NT2/D1 (cell line): ENCODE measurements around the gene KDM2B.

Source experiments
- DNase-seq: peaks from one replicate; pipeline ENCODE4 v3.0.0-alpha.2; 2011; ENCODE audit warnings: low read depth, low spot score
- H3K27me3 ChIP-seq: 2 replicates; pipeline ENCODE4 v1.6.0; 2011; ENCODE audit warnings: mild to moderate bottlenecking; ENCODE audit not compliant: insufficient read length, insufficient read depth
- H3K36me3 ChIP-seq: 2 replicates; pipeline ENCODE4 v1.6.1; 2011; ENCODE audit warnings: mild to moderate bottlenecking, low read length, mixed read lengths; ENCODE audit not compliant: insufficient read depth, insufficient read length
- H3K4me1 ChIP-seq: 2 replicates; pipeline ENCODE4 v1.5.1; 2011; ENCODE audit not compliant: insufficient read depth, insufficient read length
- H3K4me3 ChIP-seq: 2 replicates; pipeline ENCODE4 v1.5.1; 2011; ENCODE audit warnings: low read depth; ENCODE audit not compliant: insufficient read length
- H3K9ac ChIP-seq: 2 replicates; pipeline ENCODE4 v1.6.0; 2011; ENCODE audit warnings: low read depth; ENCODE audit not compliant: insufficient read length
- H3K9me3 ChIP-seq: 2 replicates; pipeline ENCODE4 v1.5.1; 2011; ENCODE audit warnings: mild to moderate bottlenecking, low read length; ENCODE audit not compliant: insufficient read depth
- SUZ12 ChIP-seq: IDR thresholded peaks from 2 replicates; pipeline ENCODE4 v1.6.1; 2011; ENCODE audit not compliant: insufficient read length, insufficient read depth; ENCODE audit errors: extremely low read depth
- YY1 ChIP-seq: IDR thresholded peaks from 2 replicates; pipeline ENCODE4 v1.6.1; 2011; ENCODE audit not compliant: insufficient read length, insufficient read depth
- ZNF274 ChIP-seq: IDR thresholded peaks from 2 replicates; pipeline ENCODE4 v1.6.1; 2011; ENCODE audit warnings: mild to moderate bottlenecking, low read depth, low read length

KDM2B gene

GRCh38 chr12:121618659-121619233 lies 37.9 kb upstream of the KDM2B start:
- H3K27me3 ChIP-seq: no peaks in the 10 kb centered on the region
- H3K4me3 ChIP-seq: no peak overlapping the region
- DNase-seq: no peak
- TF ChIP-seq YY1: no peak
- TF ChIP-seq SUZ12: no peak
- no peak for TF ChIP-seq ZNF274
- no peaks in the 10 kb centered on the region for H3K9me3 ChIP-seq
- peaks cover 10% of the 10 kb centered on the region for H3K4me1 ChIP-seq
- H3K36me3 ChIP-seq: no peaks in the 10 kb centered on the region
- H3K9ac ChIP-seq: no peak overlapping the region

GRCh38 chr12:121614872-121615467 lies 34.1 kb upstream of the KDM2B start:
- Histone ChIP-seq H3K36me3 (no peaks in the 10 kb centered on the region), H3K9me3 (no peaks in the 10 kb centered on the region), H3K4me1 (peaks cover 16% of the 10 kb centered on the region), H3K4me3 (no peak overlapping the region), H3K27me3 (no peaks in the 10 kb centered on the region), H3K9ac (no peak overlapping the region)
- TF ChIP-seq ZNF274 (no peak), YY1 (no peak), SUZ12 (no peak)
- no peak for DNase-seq

GRCh38 chr12:121613462-121613861 lies 32.6 kb upstream of the KDM2B start:
- no peaks in the 10 kb centered on the region for H3K9me3 ChIP-seq
- H3K4me1 ChIP-seq: peaks cover 11% of the 10 kb centered on the region
- H3K9ac ChIP-seq: no peak overlapping the region
- TF ChIP-seq ZNF274: no peak
- no peak for TF ChIP-seq SUZ12
- TF ChIP-seq YY1: no peak
- H3K36me3 ChIP-seq: no peaks in the 10 kb centered on the region
- no peak overlapping the region for H3K4me3 ChIP-seq
- H3K27me3 ChIP-seq: no peaks in the 10 kb centered on the region
- no peak for DNase-seq

GRCh38 chr12:121611306-121611705 lies 30.5 kb upstream of the KDM2B start:
- H3K4me1 ChIP-seq: peaks cover 6% of the 10 kb centered on the region
- H3K9ac ChIP-seq: peak overlapping the region; percentile 17
- H3K4me3 ChIP-seq: no peak overlapping the region
- TF ChIP-seq YY1: no peak
- no peak for TF ChIP-seq ZNF274
- TF ChIP-seq SUZ12: no peak
- no peaks in the 10 kb centered on the region for H3K36me3 ChIP-seq
- H3K27me3 ChIP-seq: no peaks in the 10 kb centered on the region
- DNase-seq: no peak
- H3K9me3 ChIP-seq: no peaks in the 10 kb centered on the region

- no peak for DNase-seq
- H3K9ac ChIP-seq: no peak overlapping the region
- no peaks in the 10 kb centered on the region for H3K36me3 ChIP-seq
- no peaks in the 10 kb centered on the region for H3K27me3 ChIP-seq
- TF ChIP-seq ZNF274 (no peak), SUZ12 (no peak), YY1 (no peak)
- no peak overlapping the region for H3K4me3 ChIP-seq
- peaks cover 6% of the 10 kb centered on the region for H3K4me1 ChIP-seq
- H3K9me3 ChIP-seq: no peaks in the 10 kb centered on the region
Measured at GRCh38 chr12:121610239-121611149, 29.7 kb upstream of the KDM2B start.

GRCh38 chr12:121608301-121608700 lies 27.5 kb upstream of the KDM2B start:
- DNase-seq: no peak
- H3K9me3 ChIP-seq: no peaks in the 10 kb centered on the region
- H3K4me1 ChIP-seq: peaks cover 6% of the 10 kb centered on the region
- H3K9ac ChIP-seq: no peak overlapping the region
- H3K4me3 ChIP-seq: no peak overlapping the region
- H3K36me3 ChIP-seq: no peaks in the 10 kb centered on the region
- TF ChIP-seq ZNF274 (no peak), SUZ12 (no peak), YY1 (no peak)
- H3K27me3 ChIP-seq: no peaks in the 10 kb centered on the region

GRCh38 chr12:121603581-121603980 lies 22.8 kb upstream of the KDM2B start:
- no peaks in the 10 kb centered on the region for H3K4me1 ChIP-seq
- H3K4me3 ChIP-seq: no peak overlapping the region
- H3K9ac ChIP-seq: no peak overlapping the region
- H3K9me3 ChIP-seq: no peaks in the 10 kb centered on the region
- no peaks in the 10 kb centered on the region for H3K36me3 ChIP-seq
- no peak for TF ChIP-seq YY1
- TF ChIP-seq SUZ12: no peak
- no peak for TF ChIP-seq ZNF274
- no peak for DNase-seq
- H3K27me3 ChIP-seq: no peaks in the 10 kb centered on the region
